ENCODE data around the gene FRMPD4. TPM values are rescaled to one million over a fixed set of nuclear protein-coding genes. Genes with fewer than 3 reads are reported as not detected.
"Not testable (repeated sequence)": the region's sequence is repeated elsewhere in the genome, so short reads cannot be mapped to it uniquely, and the experiment has no call there.

Gene FRMPD4
- total RNA-seq, 1 donor from 2014 or later = not detected

GRCh38 chrX:12494400-12495138 is 356.3 kb downstream of the FRMPD4 start:
- intact Hi-C loops (cut with micrococcal nuclease) = loop anchor here (5.0 kb wide), 1 partner anchor 208 kb away; no protein-coding TSS in a partner anchor

GRCh38 chrX:12496343-12496742 is 358.1 kb downstream of the FRMPD4 start:
- intact Hi-C loops (cut with micrococcal nuclease) = loop anchor here (5.0 kb wide), 1 partner anchor 206 kb away; no protein-coding TSS in a partner anchor

- intact Hi-C loops (cut with micrococcal nuclease) = loop anchor here (5.0 kb wide), 1 partner anchor 204 kb away; no protein-coding TSS in a partner anchor
Observed at GRCh38 chrX:12497832-12498591, 359.7 kb downstream of the FRMPD4 start.

GRCh38 chrX:12505127-12505526 is 366.9 kb downstream of the FRMPD4 start:
- intact Hi-C loops (cut with micrococcal nuclease) = no loop called here

GRCh38 chrX:12515384-12515783 is 377.1 kb downstream of the FRMPD4 start:
- intact Hi-C loops (cut with micrococcal nuclease) = not testable (repeated sequence)

- intact Hi-C loops (cut with micrococcal nuclease) = no loop called here
Observed at GRCh38 chrX:12526306-12526705, 388.0 kb downstream of the FRMPD4 start.

GRCh38 chrX:12538096-12538495 is 399.8 kb downstream of the FRMPD4 start:
- intact Hi-C loops (cut with micrococcal nuclease) = not testable (repeated sequence)

GRCh38 chrX:12542251-12542650 is 404.0 kb downstream of the FRMPD4 start:
- intact Hi-C loops (cut with micrococcal nuclease) = not testable (repeated sequence)

- intact Hi-C loops (cut with micrococcal nuclease) = no loop called here
Observed at GRCh38 chrX:12548341-12548740, 410.1 kb downstream of the FRMPD4 start.

- intact Hi-C loops (cut with micrococcal nuclease) = no loop called here
Observed at GRCh38 chrX:12548746-12549145, 410.5 kb downstream of the FRMPD4 start.

- intact Hi-C loops (cut with micrococcal nuclease) = no loop called here
Observed at GRCh38 chrX:12554206-12554605, 415.9 kb downstream of the FRMPD4 start.

- intact Hi-C loops (cut with micrococcal nuclease) = no loop called here
Observed at GRCh38 chrX:12563121-12563520, 424.8 kb downstream of the FRMPD4 start.

GRCh38 chrX:12564221-12564620 is 425.9 kb downstream of the FRMPD4 start:
- intact Hi-C loops (cut with micrococcal nuclease) = no loop called here

- intact Hi-C loops (cut with micrococcal nuclease) = no loop called here
Observed at GRCh38 chrX:12567857-12568256, 429.6 kb downstream of the FRMPD4 start.

GRCh38 chrX:12570859-12571501 is 432.7 kb downstream of the FRMPD4 start:
- intact Hi-C loops (cut with micrococcal nuclease) = no loop called here

- intact Hi-C loops (cut with micrococcal nuclease) = no loop called here
Observed at GRCh38 chrX:12579311-12579710, 441.0 kb downstream of the FRMPD4 start.

GRCh38 chrX:12580548-12580947 is 442.3 kb downstream of the FRMPD4 start:
- intact Hi-C loops (cut with micrococcal nuclease) = no loop called here

- intact Hi-C loops (cut with micrococcal nuclease) = no loop called here
Observed at GRCh38 chrX:12581546-12581945, 443.3 kb downstream of the FRMPD4 start.

- intact Hi-C loops (cut with micrococcal nuclease) = no loop called here
Observed at GRCh38 chrX:12582649-12583048, 444.4 kb downstream of the FRMPD4 start.

GRCh38 chrX:12583543-12583942 is 445.3 kb downstream of the FRMPD4 start:
- intact Hi-C loops (cut with micrococcal nuclease) = no loop called here

- intact Hi-C loops (cut with micrococcal nuclease) = no loop called here
Observed at GRCh38 chrX:12595720-12596119, 457.4 kb downstream of the FRMPD4 start.

GRCh38 chrX:12610079-12610478 is 471.8 kb downstream of the FRMPD4 start:
- intact Hi-C loops (cut with micrococcal nuclease) = no loop called here

Data from T-helper 1 cell treated with Interleukin-12 subunit alpha and Interleukin-12 subunit beta and Interleukin-4 antibody, amounts not matched to agents 30 ng/mL and 1 ng/mL, for 36 hours (primary cell).